SJSA1 (cell line): ENCODE data around the gene KIAA1755. TPM values are rescaled to one million over a fixed set of nuclear protein-coding genes. Genes with fewer than 3 reads are reported as not detected.

ENCODE experiments used
- DNase-seq, 2 experiments: peaks; one replicate each; pipeline ENCODE4 v3.0.0-alpha.2; 2015 to 2020; ENCODE audit warnings: low spot score in 2 of 2, low read depth in 1 of 2
- H3K27ac ChIP-seq: fragments of 250-450 bp; sonication (Bioruptor Pico); 2 replicates; pipeline ENCODE4 v1.5.1; 2020; ENCODE audit warnings: mild to moderate bottlenecking, moderate library complexity
- H3K27me3 ChIP-seq: fragments of 250-450 bp; sonication (Bioruptor Pico); replicated peaks from 2 replicates; pipeline ENCODE4 v1.5.1; 2020; ENCODE audit warnings: mild to moderate bottlenecking, moderate library complexity
- H3K36me3 ChIP-seq: fragments of 250-450 bp; sonication (Bioruptor Pico); 2 replicates; pipeline ENCODE4 v1.5.1; 2020; ENCODE audit warnings: mild to moderate bottlenecking
- H3K4me1 ChIP-seq: fragments of 250-450 bp; sonication (Bioruptor Pico); replicated peaks from 2 replicates; pipeline ENCODE4 v1.6.1; 2021; ENCODE audit warnings: mild to moderate bottlenecking
- H3K4me3 ChIP-seq: fragments of 250-450 bp; sonication (Bioruptor Pico); 2 replicates; pipeline ENCODE4 v1.5.1; 2020; ENCODE audit warnings: mild to moderate bottlenecking
- H3K9me3 ChIP-seq: fragments of 250-450 bp; sonication (Bioruptor Pico); replicated peaks from 2 replicates; pipeline ENCODE4 v1.5.1; 2020; ENCODE audit warnings: mild to moderate bottlenecking
- total RNA-seq: library from RNA; depleted of rRNA; stranded (reverse); fragments of >200 nt; shearing (Covaris generic); gene quantifications from 2 replicates; pipeline ENCODE4 v1.2.3, GENCODE V29; 2014

KIAA1755 gene
- total RNA-seq, 1 experiment from 2014 or later, result 0.03 TPM

GRCh38 chr20:38278763-38279162 lies 18.2 kb upstream of the KIAA1755 start:
- Histone ChIP-seq H3K27me3 (no peaks in the 10 kb centered on the region), H3K9me3 (0 out of 2 replicates have a peak, but pooled peaks cover 2% of the 10 kb centered on the region), H3K4me1 (peaks cover 67% of the 10 kb centered on the region), H3K27ac (peak overlapping the region; percentile 96), H3K36me3 (no peaks in the 10 kb centered on the region), H3K4me3 (no peak overlapping the region)
- peak in 1 of 2 experiments; percentile 58 for DNase-seq

GRCh38 chr20:38278131-38278530 lies 17.6 kb upstream of the KIAA1755 start:
- H3K36me3 ChIP-seq, result no peaks in the 10 kb centered on the region
- DNase-seq, result peak; percentile 80 to 87
- no peaks in the 10 kb centered on the region for H3K27me3 ChIP-seq
- no peak overlapping the region for H3K4me3 ChIP-seq
- 0 out of 2 replicates have a peak, but pooled peaks cover 2% of the 10 kb centered on the region for H3K9me3 ChIP-seq
- H3K4me1 ChIP-seq, result peaks cover 72% of the 10 kb centered on the region
- peak overlapping the region; percentile 96 for H3K27ac ChIP-seq

- Histone ChIP-seq H3K9me3 (0 out of 2 replicates have a peak, but pooled peaks cover 2% of the 10 kb centered on the region), H3K4me1 (peaks cover 76% of the 10 kb centered on the region), H3K27me3 (no peaks in the 10 kb centered on the region), H3K4me3 (no peak overlapping the region), H3K36me3 (no peaks in the 10 kb centered on the region), H3K27ac (peak overlapping the region; percentile 96)
- DNase-seq, result no peak
These were observed 17.2 kb upstream of the KIAA1755 start for GRCh38 chr20:38277691-38278090.

GRCh38 chr20:38277285-38277684 lies 16.8 kb upstream of the KIAA1755 start:
- DNase-seq, result peak; percentile 64 to 89
- Histone ChIP-seq H3K9me3 (0 out of 2 replicates have a peak, but pooled peaks cover 2% of the 10 kb centered on the region), H3K27me3 (no peaks in the 10 kb centered on the region), H3K4me1 (peaks cover 81% of the 10 kb centered on the region), H3K4me3 (no peak overlapping the region), H3K36me3 (no peaks in the 10 kb centered on the region), H3K27ac (peak overlapping the region; percentile 96)

- DNase-seq, result peak; percentile 82 to 92
- H3K27ac ChIP-seq, result peak overlapping the region; percentile 96
- no peaks in the 10 kb centered on the region for H3K27me3 ChIP-seq
- 0 out of 2 replicates have a peak, but pooled peaks cover under 1% of the 10 kb centered on the region for H3K9me3 ChIP-seq
- no peak overlapping the region for H3K4me3 ChIP-seq
- no peaks in the 10 kb centered on the region for H3K36me3 ChIP-seq
- H3K4me1 ChIP-seq, result peaks cover 94% of the 10 kb centered on the region
These were observed 15.4 kb upstream of the KIAA1755 start for GRCh38 chr20:38275815-38276550.

GRCh38 chr20:38272961-38273360 lies 12.4 kb upstream of the KIAA1755 start:
- Histone ChIP-seq H3K27me3 (no peaks in the 10 kb centered on the region), H3K9me3 (no peaks in the 10 kb centered on the region), H3K4me3 (no peak overlapping the region), H3K27ac (0 out of 2 replicates have a peak overlapping the region, but pooled peaks have one; percentile 0), H3K36me3 (no peaks in the 10 kb centered on the region), H3K4me1 (peaks cover 69% of the 10 kb centered on the region)
- peak in 1 of 2 experiments; percentile 16 for DNase-seq

- DNase-seq, result peak in 1 of 2 experiments; percentile 22
- H3K9me3 ChIP-seq, result no peaks in the 10 kb centered on the region
- no peak overlapping the region for H3K4me3 ChIP-seq
- no peaks in the 10 kb centered on the region for H3K27me3 ChIP-seq
- H3K36me3 ChIP-seq, result no peaks in the 10 kb centered on the region
- 0 out of 2 replicates have a peak overlapping the region, but pooled peaks have one; percentile 0 for H3K27ac ChIP-seq
- H3K4me1 ChIP-seq, result peaks cover 63% of the 10 kb centered on the region
These were observed 11.9 kb upstream of the KIAA1755 start for GRCh38 chr20:38272398-38272797.

- Histone ChIP-seq H3K4me3 (no peak overlapping the region), H3K36me3 (no peaks in the 10 kb centered on the region), H3K9me3 (no peaks in the 10 kb centered on the region), H3K27ac (no peak overlapping the region), H3K27me3 (no peaks in the 10 kb centered on the region), H3K4me1 (peaks cover 56% of the 10 kb centered on the region)
- no peak for DNase-seq
These were observed 11.1 kb upstream of the KIAA1755 start for GRCh38 chr20:38271608-38272120.

GRCh38 chr20:38270869-38271605 lies 10.5 kb upstream of the KIAA1755 start:
- Histone ChIP-seq H3K4me3 (no peak overlapping the region), H3K9me3 (no peaks in the 10 kb centered on the region), H3K27me3 (no peaks in the 10 kb centered on the region), H3K4me1 (peaks cover 50% of the 10 kb centered on the region), H3K27ac (no peak overlapping the region), H3K36me3 (no peaks in the 10 kb centered on the region)
- DNase-seq, result peak; percentile 82

- H3K4me1 ChIP-seq, result peaks cover 37% of the 10 kb centered on the region
- H3K27ac ChIP-seq, result no peak overlapping the region
- no peak for DNase-seq
- no peak overlapping the region for H3K4me3 ChIP-seq
- no peaks in the 10 kb centered on the region for H3K36me3 ChIP-seq
- no peaks in the 10 kb centered on the region for H3K9me3 ChIP-seq
- no peaks in the 10 kb centered on the region for H3K27me3 ChIP-seq
These were observed 9.2 kb upstream of the KIAA1755 start for GRCh38 chr20:38269715-38270114.

- Histone ChIP-seq H3K4me1 (peaks cover 31% of the 10 kb centered on the region), H3K27ac (no peak overlapping the region), H3K36me3 (no peaks in the 10 kb centered on the region), H3K27me3 (no peaks in the 10 kb centered on the region), H3K4me3 (no peak overlapping the region), H3K9me3 (no peaks in the 10 kb centered on the region)
- no peak for DNase-seq
These were observed 8.5 kb upstream of the KIAA1755 start for GRCh38 chr20:38269040-38269439.

- Histone ChIP-seq H3K36me3 (no peaks in the 10 kb centered on the region), H3K27me3 (no peaks in the 10 kb centered on the region), H3K9me3 (no peaks in the 10 kb centered on the region), H3K4me3 (no peak overlapping the region), H3K4me1 (peaks cover 24% of the 10 kb centered on the region), H3K27ac (no peak overlapping the region)
- DNase-seq, result no peak
These were observed 7.5 kb upstream of the KIAA1755 start for GRCh38 chr20:38267901-38268514.

- Histone ChIP-seq H3K36me3 (no peaks in the 10 kb centered on the region), H3K4me3 (no peak overlapping the region), H3K4me1 (peaks cover 17% of the 10 kb centered on the region), H3K9me3 (no peaks in the 10 kb centered on the region), H3K27ac (no peak overlapping the region), H3K27me3 (no peaks in the 10 kb centered on the region)
- DNase-seq, result no peak
These were observed 6.8 kb upstream of the KIAA1755 start for GRCh38 chr20:38267296-38267695.
